Measurements from ENCODE around the gene FDX2.

- no peak for TF ChIP-seq CTCF (IDR thresholded peaks at IDR 0.05)
- no peak for TF ChIP-seq REST (IDR thresholded peaks at IDR 0.05; ENCODE audit: insufficient read depth in 1 of 2, low read depth in 2 of 2, low read length in 1 of 2)
- TF ChIP-seq POLR2AphosphoS5 (IDR thresholded peaks at IDR 0.05; ENCODE audit: low read depth, low read length), result no peak
Observed at GRCh38 chr19:10295847-10296591, 19.8 kb downstream of the FDX2 start.

All from Panc1 (cell line).